ENCODE data around the gene MLXIP. TPM values are rescaled to one million over a fixed set of nuclear protein-coding genes. Genes with fewer than 3 reads are reported as not detected.

Gene MLXIP
- total RNA-seq, 1 donor from 2014 or later = 59.2 TPM

GRCh38 chr12:122124370-122124769 is 45.8 kb downstream of the MLXIP start:
- intact Hi-C loops (cut with micrococcal nuclease) = no loop called here

GRCh38 chr12:122125452-122126341 is 47.1 kb downstream of the MLXIP start:
- intact Hi-C loops (cut with micrococcal nuclease) = no loop called here

- intact Hi-C loops (cut with micrococcal nuclease) = no loop called here
These were observed 47.7 kb downstream of the MLXIP start for GRCh38 chr12:122126342-122126635.

- intact Hi-C loops (cut with micrococcal nuclease) = no loop called here
These were observed 48.4 kb downstream of the MLXIP start for GRCh38 chr12:122126713-122127597.

- intact Hi-C loops (cut with micrococcal nuclease) = no loop called here
These were observed 49.3 kb downstream of the MLXIP start for GRCh38 chr12:122127839-122128238.

- intact Hi-C loops (cut with micrococcal nuclease) = no loop called here
These were observed 49.9 kb downstream of the MLXIP start for GRCh38 chr12:122128481-122128880.

- intact Hi-C loops (cut with micrococcal nuclease) = no loop called here
These were observed 50.6 kb downstream of the MLXIP start for GRCh38 chr12:122129131-122129530.

GRCh38 chr12:122130150-122130549 is 51.6 kb downstream of the MLXIP start:
- intact Hi-C loops (cut with micrococcal nuclease) = loop anchor here (2.0 to 5.0 kb wide), 2 partner anchors 75 to 137 kb away; partner anchors contain the start of gene VPS33A

GRCh38 chr12:122133192-122133950 is 54.8 kb downstream of the MLXIP start:
- intact Hi-C loops (cut with micrococcal nuclease) = loop anchor here (5.0 kb wide), 1 partner anchor 134 kb away; the partner anchor contains the start of gene VPS33A

- intact Hi-C loops (cut with micrococcal nuclease) = no loop called here
These were observed 57.0 kb downstream of the MLXIP start for GRCh38 chr12:122135437-122136031.

- intact Hi-C loops (cut with micrococcal nuclease) = no loop called here
These were observed 58.7 kb downstream of the MLXIP start for GRCh38 chr12:122137229-122137628.

GRCh38 chr12:122137681-122138080 is 59.1 kb downstream of the MLXIP start:
- intact Hi-C loops (cut with micrococcal nuclease) = no loop called here

GRCh38 chr12:122138181-122138580 is 59.6 kb downstream of the MLXIP start:
- intact Hi-C loops (cut with micrococcal nuclease) = no loop called here

GRCh38 chr12:122138616-122139015 is 60.1 kb downstream of the MLXIP start:
- intact Hi-C loops (cut with micrococcal nuclease) = no loop called here

- intact Hi-C loops (cut with micrococcal nuclease) = no loop called here
These were observed 60.7 kb downstream of the MLXIP start for GRCh38 chr12:122139266-122139665.

GRCh38 chr12:122139941-122140340 is 61.4 kb downstream of the MLXIP start:
- intact Hi-C loops (cut with micrococcal nuclease) = no loop called here

GRCh38 chr12:122140467-122141257 is 62.1 kb downstream of the MLXIP start:
- intact Hi-C loops (cut with micrococcal nuclease) = no loop called here

- intact Hi-C loops (cut with micrococcal nuclease) = no loop called here
These were observed 63.6 kb downstream of the MLXIP start for GRCh38 chr12:122141911-122142725.

GRCh38 chr12:122142857-122143256 is 64.3 kb downstream of the MLXIP start:
- intact Hi-C loops (cut with micrococcal nuclease) = no loop called here

All from T-helper 1 cell treated with Interleukin-12 subunit alpha and Interleukin-12 subunit beta and Interleukin-4 antibody, amounts not matched to agents 30 ng/mL and 1 ng/mL, for 36 hours (primary cell).